HEK293 (cell line): ENCODE data around the gene DIDO1.

Experiments used
- PBX3 ChIP-seq: sonication (generic); formaldehyde crosslinking; IDR thresholded peaks from 2 replicates; pipeline ENCODE4 v1.8.1; 2022; ENCODE audit warnings: mild to moderate bottlenecking, moderate library complexity, missing genetic modification reagents
- TF ChIP-seq, protein P1 (sequence below): fragments of 450-650 bp; formaldehyde crosslinking; IDR thresholded peaks from 2 replicates; pipeline ENCODE4 v1.5.1; 2016; ENCODE audit warnings: missing biosample characterization, missing genetic modification characterization

- TF ChIP-seq, protein P1, sequence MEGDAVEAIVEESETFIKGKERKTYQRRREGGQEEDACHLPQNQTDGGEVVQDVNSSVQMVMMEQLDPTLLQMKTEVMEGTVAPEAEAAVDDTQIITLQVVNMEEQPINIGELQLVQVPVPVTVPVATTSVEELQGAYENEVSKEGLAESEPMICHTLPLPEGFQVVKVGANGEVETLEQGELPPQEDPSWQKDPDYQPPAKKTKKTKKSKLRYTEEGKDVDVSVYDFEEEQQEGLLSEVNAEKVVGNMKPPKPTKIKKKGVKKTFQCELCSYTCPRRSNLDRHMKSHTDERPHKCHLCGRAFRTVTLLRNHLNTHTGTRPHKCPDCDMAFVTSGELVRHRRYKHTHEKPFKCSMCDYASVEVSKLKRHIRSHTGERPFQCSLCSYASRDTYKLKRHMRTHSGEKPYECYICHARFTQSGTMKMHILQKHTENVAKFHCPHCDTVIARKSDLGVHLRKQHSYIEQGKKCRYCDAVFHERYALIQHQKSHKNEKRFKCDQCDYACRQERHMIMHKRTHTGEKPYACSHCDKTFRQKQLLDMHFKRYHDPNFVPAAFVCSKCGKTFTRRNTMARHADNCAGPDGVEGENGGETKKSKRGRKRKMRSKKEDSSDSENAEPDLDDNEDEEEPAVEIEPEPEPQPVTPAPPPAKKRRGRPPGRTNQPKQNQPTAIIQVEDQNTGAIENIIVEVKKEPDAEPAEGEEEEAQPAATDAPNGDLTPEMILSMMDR (tag by site-specific recombination), result no peak
- no peak for TF ChIP-seq PBX3 (CRISPR knock-in tag)
Measured at GRCh38 chr20:62828511-62829230, 97.6 kb downstream of the DIDO1 start.
